VCaP (cell line): ENCODE data around the gene CDH13.

ENCODE experiments used
- H3K27ac ChIP-seq: fragments of 450-650 bp; 2 replicates; pipeline ENCODE4 v1.5.1; 2017
- CTCF ChIP-seq: fragments of 450-650 bp; conservative IDR thresholded peaks from 2 replicates; pipeline ENCODE4 v1.5.1; 2017; ENCODE audit warnings: mild to moderate bottlenecking, moderate library complexity

The CDH13 gene

GRCh38 chr16:82653550-82654511 is 27.1 kb downstream of the CDH13 start:
- TF ChIP-seq CTCF, result no peak
- no peak overlapping the region for H3K27ac ChIP-seq

- TF ChIP-seq CTCF, result no peak
- no peak overlapping the region for H3K27ac ChIP-seq
Measured at GRCh38 chr16:82655072-82655714, 28.4 kb downstream of the CDH13 start.

- no peak for TF ChIP-seq CTCF
- H3K27ac ChIP-seq, result no peak overlapping the region
Measured at GRCh38 chr16:82655720-82656490, 29.1 kb downstream of the CDH13 start.

DNA sequence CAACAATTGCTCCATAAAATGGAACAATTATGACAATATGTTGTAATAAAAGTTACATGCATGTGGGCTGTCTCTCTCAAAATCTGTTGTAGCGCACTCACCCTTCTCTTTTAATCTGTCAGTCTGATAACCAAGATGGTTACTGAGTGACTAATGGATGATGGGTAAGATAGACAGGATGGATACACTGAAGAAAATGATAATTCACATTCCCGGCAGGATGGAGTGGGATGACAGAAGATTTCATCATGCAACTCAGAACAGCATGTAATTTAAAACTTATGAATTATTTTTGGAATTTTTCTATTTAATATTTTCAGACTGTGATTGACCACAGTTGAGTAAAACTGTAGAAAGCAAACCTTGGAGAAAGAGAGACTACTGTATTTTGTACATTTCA is 30.5 kb downstream of the CDH13 start:
- TF ChIP-seq CTCF, result no peak
- no peak overlapping the region for H3K27ac ChIP-seq

DNA sequence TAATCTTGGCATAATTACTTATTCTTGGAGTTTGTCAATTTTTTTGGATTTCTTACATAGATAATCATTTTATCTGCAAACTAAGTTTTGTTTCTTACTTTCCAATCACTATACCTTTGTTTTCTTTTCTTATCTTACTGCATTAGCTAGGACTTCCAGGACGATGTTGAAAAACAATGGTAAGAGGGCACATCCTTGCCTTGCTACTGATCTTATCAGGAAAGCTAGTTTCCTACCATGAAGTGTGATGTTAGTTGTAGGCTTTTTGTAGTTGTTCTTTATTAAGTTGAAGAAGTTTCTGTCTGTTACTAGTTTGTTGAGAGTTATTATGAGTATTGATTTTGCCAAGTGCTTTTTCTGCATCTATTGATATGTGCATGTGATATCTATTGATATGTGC is 31.0 kb downstream of the CDH13 start:
- no peak for TF ChIP-seq CTCF
- no peak overlapping the region for H3K27ac ChIP-seq

- no peak for TF ChIP-seq CTCF
- no peak overlapping the region for H3K27ac ChIP-seq
Measured at GRCh38 chr16:82658796-82659195, 32.0 kb downstream of the CDH13 start.

DNA sequence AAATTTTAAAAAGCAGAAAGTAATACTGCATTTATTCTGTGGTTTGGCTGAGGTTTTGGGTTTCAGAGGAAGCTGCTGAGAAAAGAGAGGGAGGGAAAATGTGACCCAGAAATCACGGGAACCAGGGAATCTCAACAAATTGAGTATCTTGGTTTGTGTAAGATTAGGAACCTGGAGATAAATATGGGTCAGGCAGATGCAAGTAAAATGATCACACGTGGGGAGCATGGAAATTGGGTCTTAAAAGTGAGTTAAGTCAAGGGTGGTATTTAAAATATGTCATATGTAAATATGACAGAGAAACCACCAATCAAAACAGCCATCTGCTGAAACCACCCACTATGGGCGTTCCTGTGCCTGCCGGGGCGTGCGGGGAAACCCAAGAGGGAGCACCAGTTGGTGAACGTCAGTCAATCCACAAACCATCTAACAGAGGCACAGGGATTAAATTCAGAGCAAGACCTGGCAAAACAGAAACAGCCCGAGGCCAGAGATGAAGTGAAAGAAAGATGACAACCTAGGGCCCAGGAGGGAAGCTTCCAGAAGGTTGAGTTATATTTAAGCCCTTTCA is 33.4 kb downstream of the CDH13 start:
- no peak for TF ChIP-seq CTCF

More for the DNA sequence above, 33.4 kb downstream of the CDH13 start:
- no peak overlapping the region for H3K27ac ChIP-seq
